OCI-LY7 (cell line): ENCODE measurements around the gene SLC45A1. TPM values are rescaled to one million over a fixed set of nuclear protein-coding genes. Genes with fewer than 3 reads are reported as not detected.

Experiments
- BruUV-seq: library from RNA; stranded (reverse); fragments of 400-500 nt; replicated peaks from 2 replicates; lab custom pipeline; 2021; lab: Mats Ljungman, UMichigan
- CTCF ChIA-PET: fragments of 300-600 bp; sonication (Branson Sonifier 250); formaldehyde crosslinking; loops from one replicate; lab custom pipeline; 2022; ENCODE audit warnings: antibody characterized with exemption; ENCODE audit not compliant: unreplicated experiment; lab: Charles Lee
- POLR2A ChIA-PET: fragments of 300-600 bp; sonication (Branson Sonifier 250); formaldehyde crosslinking; loops from one replicate; lab custom pipeline; 2022; ENCODE audit warnings: antibody characterized with exemption; lab: Charles Lee
- DNase-seq: peaks from one replicate; pipeline ENCODE4 v3.0.0-alpha.2; 2015; ENCODE audit warnings: low spot score
- H2AFZ ChIP-seq: fragments of 200-600 bp; sonication (generic), shearing (Covaris generic); 2 replicates; pipeline ENCODE4 v1.6.1; 2014; ENCODE audit warnings: mild to moderate bottlenecking, antibody characterized with exemption, low read length, moderate library complexity
- H3K27ac ChIP-seq: fragments of 200-600 bp; sonication (generic); 2 replicates; pipeline ENCODE4 v1.5.1; 2014; ENCODE audit warnings: mixed run types, low read depth, mild to moderate bottlenecking, moderate library complexity, low read length, inconsistent platforms; ENCODE audit not compliant: poor library complexity, severe bottlenecking
- H3K36me3 ChIP-seq: fragments of 200-600 bp; sonication (generic); 2 replicates; pipeline ENCODE4 v1.6.1; 2014; ENCODE audit warnings: mild to moderate bottlenecking, antibody characterized with exemption, low read length, moderate library complexity, mixed read lengths; ENCODE audit not compliant: insufficient read depth
- H3K4me1 ChIP-seq: fragments of 200-600 bp; sonication (generic); 2 replicates; pipeline ENCODE4 v1.5.1; 2014; ENCODE audit warnings: mild to moderate bottlenecking, low read length; ENCODE audit not compliant: insufficient read depth, poor library complexity, severe bottlenecking
- H3K4me2 ChIP-seq: fragments of 200-600 bp; sonication (generic); 2 replicates; pipeline ENCODE4 v1.6.1; 2014; ENCODE audit warnings: mild to moderate bottlenecking, low read length
- H3K4me3 ChIP-seq: fragments of 200-600 bp; sonication (generic); 2 replicates; pipeline ENCODE4 v1.5.1; 2014; ENCODE audit warnings: mild to moderate bottlenecking, low read depth, low read length; ENCODE audit not compliant: poor library complexity, severe bottlenecking
- H3K79me2 ChIP-seq: fragments of 200-600 bp; sonication (generic); 2 replicates; pipeline ENCODE4 v1.6.1; 2016; ENCODE audit warnings: low read depth, mild to moderate bottlenecking, low read length, moderate library complexity, mixed read lengths; ENCODE audit not compliant: insufficient read depth
- H3K9me2 ChIP-seq: fragments of 200-600 bp; sonication (generic); 2 replicates; pipeline ENCODE4 v1.6.1; 2016; ENCODE audit warnings: mild to moderate bottlenecking, low read length, mixed read lengths; ENCODE audit not compliant: insufficient read depth
- H3K9me3 ChIP-seq: fragments of 200-600 bp; sonication (generic); 2 replicates; pipeline ENCODE4 v1.6.1; 2014; ENCODE audit warnings: mild to moderate bottlenecking, mixed run types, low read length, mixed read lengths
- H4K20me1 ChIP-seq: fragments of 200-600 bp; sonication (generic); 2 replicates; pipeline ENCODE4 v1.6.1; 2014; ENCODE audit warnings: mild to moderate bottlenecking, antibody characterized with exemption, low read length, moderate library complexity, mixed read lengths; ENCODE audit not compliant: insufficient read depth
- EZH2phosphoT487 ChIP-seq: fragments of 200-600 bp; sonication (generic); IDR thresholded peaks from 2 replicates; pipeline ENCODE4 v1.6.1; 2018; ENCODE audit warnings: low read depth, borderline replicate concordance, mild to moderate bottlenecking, mixed run types, antibody characterized with exemption, low read length, moderate library complexity, mixed read lengths
- intact Hi-C: fragments of 100-400 bp; cut with micrococcal nuclease; formaldehyde crosslinking; loops from one replicate; pipeline ENCODE4 v1.10.0; 2022; ENCODE audit not compliant: unreplicated experiment
- total RNA-seq, 2 experiments: library from RNA; depleted of rRNA in 1 of 2; stranded (reverse); fragments of >200 nt in 1 of 2; shearing (Covaris generic) in 1 of 2; gene quantifications; 2 replicates each; pipeline ENCODE4 v1.2.3, GENCODE V29; 2014 to 2022
- TF ChIP-seq, protein P1 (sequence below): fragments of 200-600 bp; sonication (generic); conservative IDR thresholded peaks from 2 replicates; pipeline ENCODE4 v1.5.1; 2014; ENCODE audit warnings: mild to moderate bottlenecking, antibody characterized with exemption, low read length, moderate library complexity, mixed read lengths

Gene SLC45A1
- total RNA-seq, 2 experiments from 2014 or later = not detected

DNA sequence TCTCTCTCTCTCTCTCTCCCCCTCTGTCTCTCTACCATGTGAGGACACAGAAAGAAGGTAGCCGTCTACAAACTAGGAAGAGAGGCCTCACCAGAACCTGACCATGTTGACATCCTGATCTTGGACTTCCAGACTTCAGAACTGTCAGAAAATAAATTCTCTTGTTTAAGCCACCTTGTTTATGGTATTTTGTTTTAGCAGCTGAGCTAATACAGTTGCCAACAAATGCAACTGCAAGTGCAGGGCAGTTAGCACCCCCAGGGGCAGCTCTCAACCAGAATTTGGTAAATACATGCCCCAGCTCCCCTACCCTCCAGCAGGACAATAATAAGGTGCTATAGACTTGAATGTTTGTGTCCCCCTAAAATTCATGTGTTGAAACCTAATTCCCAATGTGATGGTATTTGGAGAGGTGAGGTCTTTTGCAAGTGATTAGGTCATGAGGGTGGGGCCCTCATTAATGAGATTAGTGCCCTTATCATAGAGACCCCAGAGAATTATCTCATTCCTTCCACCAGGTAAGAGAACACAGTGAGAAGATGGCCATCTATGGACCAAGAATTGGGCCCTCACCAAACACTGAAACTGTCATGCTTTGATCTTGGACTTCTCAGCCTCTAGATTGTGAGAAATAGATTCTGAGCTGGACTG lies 6.7 kb upstream of the SLC45A1 start:
- Histone ChIP-seq H3K36me3 (no peaks in the 10 kb centered on the region), H3K4me2 (no peak overlapping the region), H3K4me1 (no peaks in the 10 kb centered on the region), H3K9me3 (no peaks in the 10 kb centered on the region), H3K79me2 (no peaks in the 10 kb centered on the region), H3K9me2 (no peaks in the 10 kb centered on the region), H4K20me1 (no peaks in the 10 kb centered on the region), H3K27ac (no peak overlapping the region), H3K4me3 (no peak overlapping the region), H2AFZ (no peak overlapping the region)
- POLR2A ChIA-PET = interaction anchor here (0.6 kb wide), 1 partner anchor 353 kb away, joined by 4 read pairs; no protein-coding TSS in a partner anchor
- CTCF ChIA-PET = no interaction called here
- no peak for DNase-seq
- intact Hi-C loops = no loop called here
- TF ChIP-seq EZH2phosphoT487 = no peak
- TF ChIP-seq, protein P1, sequence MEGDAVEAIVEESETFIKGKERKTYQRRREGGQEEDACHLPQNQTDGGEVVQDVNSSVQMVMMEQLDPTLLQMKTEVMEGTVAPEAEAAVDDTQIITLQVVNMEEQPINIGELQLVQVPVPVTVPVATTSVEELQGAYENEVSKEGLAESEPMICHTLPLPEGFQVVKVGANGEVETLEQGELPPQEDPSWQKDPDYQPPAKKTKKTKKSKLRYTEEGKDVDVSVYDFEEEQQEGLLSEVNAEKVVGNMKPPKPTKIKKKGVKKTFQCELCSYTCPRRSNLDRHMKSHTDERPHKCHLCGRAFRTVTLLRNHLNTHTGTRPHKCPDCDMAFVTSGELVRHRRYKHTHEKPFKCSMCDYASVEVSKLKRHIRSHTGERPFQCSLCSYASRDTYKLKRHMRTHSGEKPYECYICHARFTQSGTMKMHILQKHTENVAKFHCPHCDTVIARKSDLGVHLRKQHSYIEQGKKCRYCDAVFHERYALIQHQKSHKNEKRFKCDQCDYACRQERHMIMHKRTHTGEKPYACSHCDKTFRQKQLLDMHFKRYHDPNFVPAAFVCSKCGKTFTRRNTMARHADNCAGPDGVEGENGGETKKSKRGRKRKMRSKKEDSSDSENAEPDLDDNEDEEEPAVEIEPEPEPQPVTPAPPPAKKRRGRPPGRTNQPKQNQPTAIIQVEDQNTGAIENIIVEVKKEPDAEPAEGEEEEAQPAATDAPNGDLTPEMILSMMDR = no peak
- BruUV-seq = no TSS peak

DNA sequence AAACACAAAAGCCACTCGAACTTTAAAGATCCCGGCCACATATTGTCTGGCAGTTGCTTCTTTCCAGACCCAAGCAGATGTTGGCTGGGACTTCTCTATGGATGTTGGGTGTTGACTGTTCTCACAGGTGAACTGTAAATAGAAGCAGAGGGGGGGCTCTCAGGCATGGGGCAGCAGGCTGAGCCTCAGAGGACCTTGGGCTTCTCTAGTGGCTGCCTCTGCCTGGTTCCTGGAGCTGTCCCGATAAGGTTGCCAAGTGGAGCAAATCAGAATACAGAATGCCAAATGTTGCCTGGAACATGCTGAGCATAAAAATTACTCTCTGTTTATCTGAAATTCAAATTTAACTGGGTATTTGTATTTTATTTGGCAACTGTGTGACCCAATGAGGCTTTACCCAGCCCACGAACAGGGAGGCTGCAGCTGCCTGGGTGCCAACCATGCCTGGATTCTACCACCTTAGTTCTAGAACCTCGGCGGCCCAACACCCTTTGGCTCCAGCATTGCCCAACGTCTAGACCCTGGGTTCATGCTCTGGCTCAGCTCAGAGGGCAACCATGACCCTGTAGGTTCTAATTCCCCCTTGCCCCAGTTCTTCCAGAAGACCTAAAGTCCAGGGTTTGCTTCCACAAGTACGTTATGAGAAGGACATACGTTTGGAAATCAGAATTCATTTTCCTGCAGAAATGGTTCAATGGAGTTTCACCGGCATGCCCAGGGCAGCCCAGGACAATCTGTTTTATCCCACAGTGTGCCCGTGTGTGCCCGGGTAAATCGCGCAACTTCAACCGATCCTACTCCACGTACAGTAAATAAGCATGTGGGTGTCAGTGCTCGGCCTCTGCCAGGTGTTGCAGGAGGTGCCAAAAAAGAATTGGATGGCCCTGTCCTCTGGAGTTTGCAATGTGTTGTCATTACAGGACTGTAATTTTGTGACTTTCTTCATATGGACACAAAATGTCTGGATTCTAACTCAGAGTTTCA lies 5.4 kb upstream of the SLC45A1 start:
- H3K4me3 ChIP-seq = no peak overlapping the region
- POLR2A ChIA-PET = no interaction called here

More for the DNA sequence above, 5.4 kb upstream of the SLC45A1 start:
- no TSS peak for BruUV-seq
- TF ChIP-seq, protein P1 = no peak
- no peak for TF ChIP-seq EZH2phosphoT487
- Histone ChIP-seq H2AFZ (no peak overlapping the region), H4K20me1 (no peaks in the 10 kb centered on the region), H3K36me3 (no peaks in the 10 kb centered on the region), H3K9me2 (no peaks in the 10 kb centered on the region), H3K27ac (no peak overlapping the region), H3K4me1 (no peaks in the 10 kb centered on the region), H3K4me2 (no peak overlapping the region), H3K9me3 (no peaks in the 10 kb centered on the region), H3K79me2 (no peaks in the 10 kb centered on the region)
- CTCF ChIA-PET = no interaction called here
- intact Hi-C loops = no loop called here
- no peak for DNase-seq
